ENCODE data around the gene ABCC4. TPM values are rescaled to one million over a fixed set of nuclear protein-coding genes. Genes with fewer than 3 reads are reported as not detected.
A peak's percentile ranks its signal among the peaks of the same experiment; 100 is the strongest.

Gene ABCC4
- total and polyA plus RNA-seq, 9 of the 15 experiments (the other 6 are each of a cell fraction or from before 2014, with no cell fraction given), result 9.4 to 46.1 (median 25.4) TPM

DNA sequence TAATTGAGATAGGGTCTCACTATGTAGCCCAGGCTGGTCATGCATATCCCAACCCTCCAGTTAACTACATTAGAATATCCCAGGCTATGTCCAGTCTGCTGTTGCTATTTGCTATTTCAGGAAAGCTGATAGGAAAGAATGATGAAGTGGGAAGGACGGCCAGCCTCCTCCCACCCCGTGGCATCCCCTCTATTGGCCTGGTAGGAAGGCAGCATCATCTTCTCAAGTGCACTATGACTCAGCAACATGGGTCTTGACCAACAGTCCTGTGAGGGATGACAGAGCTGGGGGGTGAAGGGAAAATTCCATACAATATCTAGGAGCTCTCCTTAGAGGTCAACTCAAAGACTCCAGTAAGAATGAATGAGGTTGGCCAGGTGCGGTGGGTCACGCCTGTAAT, 48.0 kb upstream of the ABCC4 start:
- Histone ChIP-seq H2AFZ (ENCODE audit: low read depth, low read length) (peak overlapping the region; percentile 55; the same call in 1 of the 2 replicates), H3K4me3 (no peak overlapping the region), H3K27ac (ENCODE audit: extremely low read depth, low read depth, low read length) (no peak overlapping the region), H3K79me2 (ENCODE audit: control insufficient read depth, insufficient read depth, low read length) (no peaks in the 10 kb centered on the region), H3K36me3 (ENCODE audit: control insufficient read depth, insufficient read depth, low read length) (no peaks in the 10 kb centered on the region), H3K9ac (ENCODE audit: insufficient read depth in 1 of 2, low read depth in 2 of 2, low read length in 2 of 2) (no peak overlapping the region), H3K4me1 (replicated peaks in 1 of 2; ENCODE audit: control insufficient read depth in 2 of 2, insufficient read depth in 2 of 2, low read length in 2 of 2) (peaks cover 0 to 2% of the 10 kb centered on the region in 2 experiments; a peak in 3 of 5 replicates), H3K9me3 (replicated peaks; ENCODE audit: control insufficient read depth, insufficient read depth, low read depth, low read length) (no peaks in the 10 kb centered on the region), H4K20me1 (replicated peaks; ENCODE audit: control insufficient read depth, insufficient read depth, low read length) (no peaks in the 10 kb centered on the region), H3K27me3 (ENCODE audit: control insufficient read depth in 2 of 2, insufficient read depth in 2 of 2, low read length in 2 of 2) (no peaks in the 10 kb centered on the region), H3K9me1 (ENCODE audit: control insufficient read depth, insufficient read depth, low read length) (no peaks in the 10 kb centered on the region), H3K4me2 (ENCODE audit: insufficient read depth, low read length) (no peak overlapping the region)
- 42% methylated on average over 4 of the region's 4 CpGs for WGBS (ENCODE audit: insufficient coverage, low coverage, missing lambda C conversion rate)
- CTCF ChIA-PET (ENCODE audit: low intra/inter-chr PET ratio), result no interaction called here
- FAIRE-seq, result peak; percentile 73
- intact Hi-C loops (cut with micrococcal nuclease) (no loop called here), in situ Hi-C loops (cut with MboI) (no loop called here)
- peak; percentile 37 to 53 (median 44) for DNase-seq (ENCODE audit: extremely low read depth in 1 of 4, low spot score in 3 of 4)
- TF ChIP-seq MAFF (IDR thresholded peaks at IDR 0.05; ENCODE audit: low read length) (peak; percentile 66), ZNF316 (IDR thresholded peaks at IDR 0.05) (peak; percentile 89), NFE2 (IDR thresholded peaks at IDR 0.05; ENCODE audit: low read depth) (peak; percentile 85), DPF2 (IDR thresholded peaks at IDR 0.05) (0 out of 2 replicates have a peak, but pooled peaks have one; percentile 28), C11orf30 (IDR thresholded peaks at IDR 0.05; ENCODE audit: low read depth) (peak; percentile 81), KLF1 (tag; IDR thresholded peaks at IDR 0.05) (no peak), CSDE1 (IDR thresholded peaks at IDR 0.05) (no peak), COPS2 (conservative IDR thresholded peaks at IDR 0.05) (no peak), MAFK (IDR thresholded peaks at IDR 0.05; ENCODE audit: low read length) (peak; percentile 63; the same call in 1 of the 2 replicates), NFE2L1 (tag; IDR thresholded peaks at IDR 0.05; ENCODE audit: borderline replicate concordance, low read depth) (peak; percentile 71; the same call in 1 of the 2 replicates), SMAD2 (IDR thresholded peaks at IDR 0.05; ENCODE audit: low read depth, low read length) (no peak), RCOR1 (IDR thresholded peaks at IDR 0.05; ENCODE audit: borderline replicate concordance in 1 of 2, low read depth in 2 of 2, low read length in 2 of 2) (peak in 1 of 2 experiments; percentile 47; a peak in 1 of 4 replicates), SMARCA4 (IDR thresholded peaks at IDR 0.05) (no peak), MAFG (tag; conservative IDR thresholded peaks at IDR 0.05) (peak; percentile 90), RBM34 (IDR thresholded peaks at IDR 0.05; ENCODE audit: borderline replicate concordance, insufficient read depth, low read length) (no peak)
- TF ChIP-seq, protein P1, sequence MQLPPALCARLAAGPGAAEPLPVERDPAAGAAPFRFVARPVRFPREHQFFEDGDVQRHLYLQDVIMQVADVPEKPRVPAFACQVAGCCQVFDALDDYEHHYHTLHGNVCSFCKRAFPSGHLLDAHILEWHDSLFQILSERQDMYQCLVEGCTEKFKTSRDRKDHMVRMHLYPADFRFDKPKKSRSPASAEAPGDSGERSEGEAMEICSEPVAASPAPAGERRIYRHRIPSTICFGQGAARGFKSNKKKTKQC (CRISPR knock-in tag; IDR thresholded peaks at IDR 0.05), result no peak
- TF ChIP-seq, protein P2, sequence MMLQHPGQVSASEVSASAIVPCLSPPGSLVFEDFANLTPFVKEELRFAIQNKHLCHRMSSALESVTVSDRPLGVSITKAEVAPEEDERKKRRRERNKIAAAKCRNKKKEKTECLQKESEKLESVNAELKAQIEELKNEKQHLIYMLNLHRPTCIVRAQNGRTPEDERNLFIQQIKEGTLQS (IDR thresholded peaks at IDR 0.05), result peak; percentile 58
- TF ChIP-seq, protein P2 (CRISPR knock-in tag; conservative IDR thresholded peaks at IDR 0.05), result no peak
- no TSS peak for BruUV-seq (replicated peaks)
- peak; percentile 81 for ATAC-seq
- POLR2A ChIA-PET, result no interaction called here

Measured in K562 (cell line).